Duodenal mucosa (tissue), 2 donors: Measurements from ENCODE around the gene LVRN.

Experiments used
- H3K27ac ChIP-seq: one replicate; pipeline ENCODE4 v1.7.0; 2013; ENCODE audit warnings: low read depth, low read length
- H3K27me3 ChIP-seq, 2 donors: one replicate each; pipeline ENCODE4 v1.7.0; 2013; ENCODE audit warnings: low read length in 2 of 2, control low read depth in 1 of 2; ENCODE audit not compliant: insufficient read depth in 2 of 2, control insufficient read depth in 1 of 2
- H3K36me3 ChIP-seq, 2 donors: one replicate each; pipeline ENCODE4 v1.7.0; 2013; ENCODE audit warnings: low read length in 2 of 2, control low read depth in 1 of 2; ENCODE audit not compliant: insufficient read depth in 2 of 2, control insufficient read depth in 1 of 2
- H3K4me1 ChIP-seq, 2 donors: one replicate each; pipeline ENCODE4 v1.7.0; 2013; ENCODE audit warnings: low read length in 2 of 2, control low read depth in 1 of 2; ENCODE audit not compliant: insufficient read depth in 2 of 2, control insufficient read depth in 1 of 2
- H3K4me3 ChIP-seq, 2 donors: one replicate each; pipeline ENCODE4 v1.7.0; 2013; ENCODE audit warnings: low read length in 2 of 2, low read depth in 1 of 2
- H3K9ac ChIP-seq, 2 donors: one replicate each; pipeline ENCODE4 v1.7.0; 2013; ENCODE audit warnings: low read length in 2 of 2, low read depth in 1 of 2
- H3K9me3 ChIP-seq, 2 donors: one replicate each; pipeline ENCODE4 v1.7.0; 2013; ENCODE audit warnings: low read length in 2 of 2, control low read depth in 1 of 2; ENCODE audit not compliant: control insufficient read depth in 1 of 2

LVRN gene

GRCh38 chr5:115983519-115983918, 21.2 kb downstream of the LVRN start:
- H3K27me3 ChIP-seq: no peaks in the 10 kb centered on the region
- H3K27ac ChIP-seq: no peak overlapping the region
- no peaks in the 10 kb centered on the region for H3K36me3 ChIP-seq
- no peaks in the 10 kb centered on the region for H3K9me3 ChIP-seq
- no peak overlapping the region for H3K9ac ChIP-seq
- no peaks in the 10 kb centered on the region for H3K4me1 ChIP-seq
- H3K4me3 ChIP-seq: no peak overlapping the region

GRCh38 chr5:115985802-115986757, 23.8 kb downstream of the LVRN start:
- no peaks in the 10 kb centered on the region for H3K27me3 ChIP-seq

GRCh38 chr5:115988002-115988401, 25.7 kb downstream of the LVRN start:
- Histone ChIP-seq H3K9ac (no peak overlapping the region), H3K9me3 (no peaks in the 10 kb centered on the region), H3K27ac (no peak overlapping the region), H3K27me3 (no peaks in the 10 kb centered on the region), H3K4me3 (no peak overlapping the region), H3K36me3 (no peaks in the 10 kb centered on the region), H3K4me1 (no peaks in the 10 kb centered on the region)

More at GRCh38 chr5:115985802-115986757, 23.8 kb downstream of the LVRN start:
- no peak overlapping the region for H3K27ac ChIP-seq
- no peaks in the 10 kb centered on the region for H3K9me3 ChIP-seq
- no peaks in the 10 kb centered on the region for H3K36me3 ChIP-seq
- H3K4me3 ChIP-seq: no peak overlapping the region
- H3K9ac ChIP-seq: no peak overlapping the region
- no peaks in the 10 kb centered on the region for H3K4me1 ChIP-seq

GRCh38 chr5:115992848-115993350, 30.6 kb downstream of the LVRN start:
- no peak overlapping the region for H3K9ac ChIP-seq
- no peak overlapping the region for H3K4me3 ChIP-seq
- no peaks in the 10 kb centered on the region for H3K27me3 ChIP-seq
- no peaks in the 10 kb centered on the region for H3K36me3 ChIP-seq
- H3K4me1 ChIP-seq: no peaks in the 10 kb centered on the region
- no peak overlapping the region for H3K27ac ChIP-seq
- H3K9me3 ChIP-seq: no peaks in the 10 kb centered on the region

- Histone ChIP-seq H3K9me3 (no peaks in the 10 kb centered on the region), H3K9ac (no peak overlapping the region), H3K27me3 (peaks cover 0 to 2% of the 10 kb centered on the region in 2 donors), H3K4me1 (no peaks in the 10 kb centered on the region), H3K36me3 (no peaks in the 10 kb centered on the region), H3K4me3 (no peak overlapping the region), H3K27ac (no peak overlapping the region)
These were observed 33.1 kb downstream of the LVRN start for GRCh38 chr5:115995351-115995750.

GRCh38 chr5:116002116-116002906, 40.0 kb downstream of the LVRN start:
- no peak overlapping the region for H3K27ac ChIP-seq
- H3K4me1 ChIP-seq: no peaks in the 10 kb centered on the region
- peaks cover 0 to 2% of the 10 kb centered on the region in 2 donors for H3K27me3 ChIP-seq
- H3K9me3 ChIP-seq: no peaks in the 10 kb centered on the region
- H3K36me3 ChIP-seq: no peaks in the 10 kb centered on the region
- no peak overlapping the region for H3K9ac ChIP-seq
- H3K4me3 ChIP-seq: no peak overlapping the region

GRCh38 chr5:116004248-116004647, 42.0 kb downstream of the LVRN start:
- H3K27ac ChIP-seq: no peak overlapping the region
- H3K9ac ChIP-seq: no peak overlapping the region
- no peaks in the 10 kb centered on the region for H3K9me3 ChIP-seq
- H3K36me3 ChIP-seq: no peaks in the 10 kb centered on the region
- no peaks in the 10 kb centered on the region for H3K4me1 ChIP-seq
- no peaks in the 10 kb centered on the region for H3K27me3 ChIP-seq
- H3K4me3 ChIP-seq: no peak overlapping the region

- Histone ChIP-seq H3K27me3 (no peaks in the 10 kb centered on the region), H3K27ac (no peak overlapping the region), H3K4me1 (no peaks in the 10 kb centered on the region)
These were observed 47.5 kb downstream of the LVRN start for GRCh38 chr5:116009806-116010205.

GRCh38 chr5:116011046-116011445, 48.8 kb downstream of the LVRN start:
- Histone ChIP-seq H3K27me3 (no peaks in the 10 kb centered on the region), H3K9ac (no peak overlapping the region), H3K9me3 (no peaks in the 10 kb centered on the region), H3K4me1 (no peaks in the 10 kb centered on the region), H3K27ac (no peak overlapping the region), H3K4me3 (no peak overlapping the region), H3K36me3 (no peaks in the 10 kb centered on the region)

More at GRCh38 chr5:116009806-116010205, 47.5 kb downstream of the LVRN start:
- H3K36me3 ChIP-seq: no peaks in the 10 kb centered on the region
- H3K9me3 ChIP-seq: no peaks in the 10 kb centered on the region
- no peak overlapping the region for H3K9ac ChIP-seq
- H3K4me3 ChIP-seq: no peak overlapping the region
